WI38 (cell line): ENCODE measurements around the gene SENP1.

ENCODE experiments used
- H3K4me3 ChIP-seq: 2 replicates; pipeline ENCODE4 v1.5.1; 2011; ENCODE audit warnings: low read depth, mild to moderate bottlenecking, control low read depth, low read length
- TF ChIP-seq, protein P1 (sequence below): IDR thresholded peaks from 2 replicates; pipeline ENCODE4 v1.5.1; 2012; ENCODE audit warnings: low read depth, mild to moderate bottlenecking, control low read depth, low read length

Gene SENP1

GRCh38 chr12:48105867-48106680 is at the start of gene SENP1:
Gene SENP1 (minus strand): TSS chr12:48106079. CDS start chr12:48101472, 4,607 bp downstream.
- H3K4me3 ChIP-seq: peak within 1 kb of the TSS; percentile 89
- TF ChIP-seq, protein P1, sequence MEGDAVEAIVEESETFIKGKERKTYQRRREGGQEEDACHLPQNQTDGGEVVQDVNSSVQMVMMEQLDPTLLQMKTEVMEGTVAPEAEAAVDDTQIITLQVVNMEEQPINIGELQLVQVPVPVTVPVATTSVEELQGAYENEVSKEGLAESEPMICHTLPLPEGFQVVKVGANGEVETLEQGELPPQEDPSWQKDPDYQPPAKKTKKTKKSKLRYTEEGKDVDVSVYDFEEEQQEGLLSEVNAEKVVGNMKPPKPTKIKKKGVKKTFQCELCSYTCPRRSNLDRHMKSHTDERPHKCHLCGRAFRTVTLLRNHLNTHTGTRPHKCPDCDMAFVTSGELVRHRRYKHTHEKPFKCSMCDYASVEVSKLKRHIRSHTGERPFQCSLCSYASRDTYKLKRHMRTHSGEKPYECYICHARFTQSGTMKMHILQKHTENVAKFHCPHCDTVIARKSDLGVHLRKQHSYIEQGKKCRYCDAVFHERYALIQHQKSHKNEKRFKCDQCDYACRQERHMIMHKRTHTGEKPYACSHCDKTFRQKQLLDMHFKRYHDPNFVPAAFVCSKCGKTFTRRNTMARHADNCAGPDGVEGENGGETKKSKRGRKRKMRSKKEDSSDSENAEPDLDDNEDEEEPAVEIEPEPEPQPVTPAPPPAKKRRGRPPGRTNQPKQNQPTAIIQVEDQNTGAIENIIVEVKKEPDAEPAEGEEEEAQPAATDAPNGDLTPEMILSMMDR: no peak

DNA sequence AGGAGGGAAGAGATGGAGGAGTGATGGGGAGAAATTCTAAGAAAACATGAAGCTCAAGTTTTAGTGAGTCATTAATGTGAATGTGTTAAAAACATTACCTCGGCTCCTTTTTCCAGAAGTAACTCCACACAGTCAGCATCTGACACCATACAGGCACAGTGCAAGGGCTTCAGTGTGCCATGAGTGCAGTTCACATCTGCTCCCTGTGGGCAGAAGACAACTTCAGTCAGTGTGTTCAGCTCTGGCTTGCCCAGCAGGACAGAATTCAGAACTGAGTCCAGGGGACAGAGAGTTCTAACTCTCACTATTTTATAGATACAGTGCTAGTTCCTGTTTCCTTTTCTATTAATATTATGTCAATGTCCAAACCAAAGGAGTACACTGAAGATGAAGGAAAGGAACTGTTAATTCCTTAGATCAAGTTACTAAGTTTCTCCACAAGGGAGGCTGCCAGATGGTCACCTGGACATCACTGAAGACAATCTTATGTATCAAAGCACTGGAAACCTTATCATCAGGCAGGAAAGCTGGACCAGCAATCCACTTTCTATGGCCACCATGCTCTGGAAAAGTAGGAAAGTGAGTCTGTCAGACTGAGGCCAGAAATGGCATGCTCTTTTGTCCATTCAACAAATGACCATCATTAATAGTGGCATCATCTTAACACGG is 45.4 kb upstream of the SENP1 start:
- no peak overlapping the region for H3K4me3 ChIP-seq
- TF ChIP-seq, protein P1: no peak

- TF ChIP-seq, protein P1: no peak
Observed at GRCh38 chr12:48145981-48146380, 40.1 kb upstream of the SENP1 start.

GRCh38 chr12:48143898-48144297 is 38.0 kb upstream of the SENP1 start:
- TF ChIP-seq, protein P1: no peak
- H3K4me3 ChIP-seq: no peak overlapping the region

More at GRCh38 chr12:48145981-48146380, 40.1 kb upstream of the SENP1 start:
- H3K4me3 ChIP-seq: no peak overlapping the region

DNA sequence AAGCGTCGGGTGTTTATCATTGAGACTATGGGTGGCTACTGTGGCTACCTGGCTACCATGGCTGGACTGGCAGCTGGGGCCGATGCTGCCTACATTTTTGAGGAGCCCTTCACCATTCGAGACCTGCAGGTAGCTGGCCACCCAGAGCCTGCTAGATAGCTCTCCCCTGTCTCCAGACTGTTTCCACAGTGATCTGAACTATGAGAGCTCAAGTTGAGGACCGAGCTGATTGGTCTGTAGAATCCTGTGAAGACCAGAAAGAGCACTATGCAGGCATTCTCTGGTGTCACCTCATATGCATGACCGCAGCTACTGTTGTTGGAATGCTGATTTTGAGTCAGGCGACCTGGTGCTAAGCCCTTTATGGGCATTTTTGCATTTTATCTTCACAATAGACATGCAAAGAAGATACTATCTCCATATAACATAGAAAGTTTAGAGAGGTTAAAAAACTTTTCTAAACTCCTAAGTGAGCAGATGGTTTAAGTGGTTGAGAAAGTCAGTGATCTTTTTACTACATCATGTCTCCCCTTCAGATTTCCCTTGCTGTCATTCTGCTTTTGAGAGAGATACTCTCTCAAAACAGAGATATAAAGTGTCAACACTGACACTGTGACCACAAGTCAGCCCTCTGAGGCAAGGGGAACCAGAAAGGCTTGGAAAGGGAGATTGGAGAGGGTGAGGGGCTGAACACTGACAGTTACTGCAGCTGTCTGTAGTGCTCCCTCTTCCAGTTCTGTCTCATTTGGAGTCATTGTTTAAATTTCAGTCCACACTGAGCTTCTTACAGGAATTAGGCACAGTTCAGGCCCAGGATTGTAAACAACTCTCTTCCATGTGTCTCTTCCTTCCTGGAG is 37.2 kb upstream of the SENP1 start:
- TF ChIP-seq, protein P1: no peak
- no peak overlapping the region for H3K4me3 ChIP-seq

DNA sequence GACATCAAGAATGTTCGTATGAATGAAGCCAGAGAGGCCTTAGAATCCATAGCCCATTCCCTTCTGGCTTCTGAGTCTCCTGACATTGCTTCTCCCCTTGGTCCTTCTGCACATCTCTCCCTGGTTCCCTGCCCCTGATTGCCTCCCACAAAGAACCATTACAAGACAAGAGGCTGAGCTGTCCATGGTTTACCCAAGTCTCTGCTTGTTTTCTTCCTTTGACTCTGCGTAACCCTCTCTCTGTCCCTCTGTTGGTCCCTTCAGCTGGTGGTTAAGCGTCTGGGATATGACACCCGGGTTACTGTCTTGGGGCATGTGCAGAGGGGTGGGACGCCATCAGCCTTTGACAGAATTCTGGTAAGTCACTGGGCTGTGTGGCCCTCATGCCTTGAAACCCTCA is 29.1 kb upstream of the SENP1 start:
- TF ChIP-seq, protein P1: no peak
- no peak overlapping the region for H3K4me3 ChIP-seq
